Spleen (tissue), 11 donors: Measurements from ENCODE around the gene ATP2C2. TPM values are rescaled to one million over a fixed set of nuclear protein-coding genes. Genes with fewer than 3 reads are reported as not detected.

Experiments
- DNase-seq: peaks from one replicate; pipeline ENCODE4 v3.0.0-alpha.2; 2020
- H3K27ac ChIP-seq, 8 donors: fragments of 200-600 bp; sonication (generic) in 7 of 8; 1 replicate in 4 of 8; 2 replicates in 4 of 8; pipeline versions ENCODE4 v1.5.0 to v1.8.0; 2016 to 2021; ENCODE audit warnings: inconsistent platforms in 4 of 8, mild to moderate bottlenecking in 4 of 8, moderate library complexity in 1 of 8
- H3K27me3 ChIP-seq, 7 donors: fragments of 200-600 bp; sonication (generic) in 6 of 7; replicated peaks in 1 of 7; 1 replicate in 4 of 7; 2 replicates in 3 of 7; pipeline versions ENCODE4 v1.5.0 to v1.8.0; 2016 to 2021; ENCODE audit warnings: inconsistent platforms in 3 of 7, mild to moderate bottlenecking in 1 of 7
- H3K36me3 ChIP-seq, 6 donors: fragments of 200-600 bp; sonication (generic) in 5 of 6; 1 replicate in 4 of 6; 2 replicates in 2 of 6; pipeline versions ENCODE4 v1.5.0 to v1.8.0; 2016 to 2021; ENCODE audit warnings: inconsistent platforms in 2 of 6
- H3K4me1 ChIP-seq, 6 donors: fragments of 200-600 bp; sonication (generic) in 5 of 6; 1 replicate in 3 of 6; 2 replicates in 3 of 6; pipeline versions ENCODE4 v1.5.0 to v1.8.0; 2016 to 2021; ENCODE audit warnings: inconsistent platforms in 3 of 6
- H3K4me3 ChIP-seq, 8 donors: fragments of 200-600 bp; sonication (generic) in 7 of 8; 1 replicate in 4 of 8; 2 replicates in 4 of 8; pipeline versions ENCODE4 v1.5.0 to v1.8.0; 2016 to 2021; ENCODE audit warnings: inconsistent platforms in 4 of 8, mild to moderate bottlenecking in 4 of 8, moderate library complexity in 2 of 8
- H3K9me3 ChIP-seq, 8 donors: fragments of 200-600 bp; sonication (generic) in 7 of 8; 1 replicate in 4 of 8; 2 replicates in 4 of 8; pipeline versions ENCODE4 v1.5.0 to v1.8.0; 2016 to 2021; ENCODE audit warnings: inconsistent platforms in 4 of 8
- POLR2A ChIP-seq, 3 donors: fragments of 450-650 bp; IDR thresholded peaks; one replicate each; pipeline ENCODE4 v1.5.1; 2017; ENCODE audit warnings: antibody characterized with exemption in 3 of 3, mild to moderate bottlenecking in 1 of 3
- POLR2AphosphoS5 ChIP-seq, 3 donors: sonication (generic); formaldehyde crosslinking; IDR thresholded peaks; one replicate each; pipeline ENCODE4 v1.5.1; 2017; ENCODE audit warnings: antibody characterized with exemption in 3 of 3
- WGBS, 5 donors: extraction: QIAGEN DNeasy Blood & Tissue Kit in 3 of 5; methylation state at CpG; one replicate each; pipeline versions ENCODE4 v1.1.5 to v1.1.7; 2013 to 2018; 5-methylcytosine and 5-hydroxymethylcytosine counted together
- intact Hi-C: fragments of 100-400 bp; cut with DNase I; formaldehyde crosslinking; loops from one replicate; pipeline ENCODE4 v1.15.0; 2023; ENCODE audit warnings: low total_unique reads
- polyA plus RNA-seq, 3 donors: library from polyadenylated mRNA; stranded (reverse); fragments of 200-250 nt; gene quantifications; one replicate each; pipeline ENCODE4 v1.2.1, GENCODE V29; 2013
- total RNA-seq, 7 donors: library from RNA; depleted of rRNA in 3 of 7; stranded (reverse); fragments of >200 nt in 3 of 7; fragmentation: NEBNext Ultra II Directional in 4 of 7; extraction: Animal tissue kit (Norgen Biotek cat#: 25700) in 4 of 7; gene quantifications; one replicate each; pipeline versions ENCODE4 v1.1.0 to v1.2.1, GENCODE V29; 2016 to 2021
- TF ChIP-seq, protein P1 (sequence below), 11 experiments: fragments of 200-600 bp in 7 of 11; fragments of 450-650 bp in 4 of 11; sonication (generic) in 4 of 11; IDR thresholded peaks in 8 of 11; conservative IDR thresholded peaks in 3 of 11; 1 replicate in 7 of 11; 2 replicates in 4 of 11; pipeline versions ENCODE4 v1.4.0 to v1.8.0; 2016 to 2021; ENCODE audit warnings: antibody characterized with exemption in 11 of 11, inconsistent platforms in 4 of 11, mild to moderate bottlenecking in 1 of 11
- donor health status: healthy with polysubstance abuse.
- donor health status: DM: no; HTN: no; CAD: no; lungs with moderate emphysema.
- donor health status: DM: no; HTN: no; CAD: no.
- donor health status: Bipolar disorder and iron deficiency.
- donor health status: healthy.
- donor health status: DM: no; HTN: no; CAD: no.
- donor health status: DM: yes; HTN: yes; CAD: no.

The ATP2C2 gene
- total and polyA plus RNA-seq, 10 donors, result 0.09 to 8.1 (median 1.2) TPM

DNA sequence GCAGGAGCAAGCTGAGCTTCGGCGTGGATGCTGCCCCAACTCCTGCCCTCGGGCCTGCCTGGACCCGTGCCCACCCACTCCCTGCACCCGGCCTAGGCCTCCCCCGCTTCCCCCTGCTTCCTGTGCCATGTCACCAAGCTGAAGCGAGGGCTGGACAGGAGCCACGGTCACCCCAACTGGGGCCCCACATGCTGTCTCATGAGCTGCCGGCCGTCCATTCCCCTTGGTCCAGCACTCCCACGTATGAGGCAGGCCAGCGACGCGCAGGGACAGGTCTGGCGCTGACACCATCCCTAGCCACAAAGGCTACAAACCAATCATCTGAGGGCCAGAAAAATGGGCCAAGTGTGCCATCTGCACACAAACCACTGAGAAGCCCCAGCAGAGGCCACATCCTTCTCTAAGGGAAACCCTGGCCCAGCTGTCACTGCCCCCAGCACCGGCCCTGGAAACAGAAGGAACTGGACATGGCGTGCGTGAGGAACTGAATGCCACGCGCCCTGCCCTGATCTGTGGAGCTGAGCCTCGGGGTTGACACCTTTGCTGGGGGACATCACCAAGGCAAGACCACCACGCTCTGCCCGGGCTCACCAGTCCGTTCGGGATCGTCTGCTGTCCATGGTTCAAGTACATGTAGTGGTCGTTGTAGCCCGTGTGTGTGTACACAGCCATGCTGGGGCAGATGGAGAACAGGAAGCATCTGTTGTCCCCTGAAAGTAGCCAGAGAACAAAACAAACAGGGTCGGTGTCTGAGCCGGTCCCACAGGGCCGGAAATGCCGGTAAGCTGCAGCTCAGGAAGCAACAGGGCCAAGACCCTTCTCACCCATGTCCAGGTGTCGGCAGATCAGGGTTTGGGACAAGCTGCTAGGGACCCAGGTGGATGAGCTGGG is 113.9 kb downstream of the ATP2C2 start:
- TF ChIP-seq, protein P1, sequence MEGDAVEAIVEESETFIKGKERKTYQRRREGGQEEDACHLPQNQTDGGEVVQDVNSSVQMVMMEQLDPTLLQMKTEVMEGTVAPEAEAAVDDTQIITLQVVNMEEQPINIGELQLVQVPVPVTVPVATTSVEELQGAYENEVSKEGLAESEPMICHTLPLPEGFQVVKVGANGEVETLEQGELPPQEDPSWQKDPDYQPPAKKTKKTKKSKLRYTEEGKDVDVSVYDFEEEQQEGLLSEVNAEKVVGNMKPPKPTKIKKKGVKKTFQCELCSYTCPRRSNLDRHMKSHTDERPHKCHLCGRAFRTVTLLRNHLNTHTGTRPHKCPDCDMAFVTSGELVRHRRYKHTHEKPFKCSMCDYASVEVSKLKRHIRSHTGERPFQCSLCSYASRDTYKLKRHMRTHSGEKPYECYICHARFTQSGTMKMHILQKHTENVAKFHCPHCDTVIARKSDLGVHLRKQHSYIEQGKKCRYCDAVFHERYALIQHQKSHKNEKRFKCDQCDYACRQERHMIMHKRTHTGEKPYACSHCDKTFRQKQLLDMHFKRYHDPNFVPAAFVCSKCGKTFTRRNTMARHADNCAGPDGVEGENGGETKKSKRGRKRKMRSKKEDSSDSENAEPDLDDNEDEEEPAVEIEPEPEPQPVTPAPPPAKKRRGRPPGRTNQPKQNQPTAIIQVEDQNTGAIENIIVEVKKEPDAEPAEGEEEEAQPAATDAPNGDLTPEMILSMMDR (IDR thresholded peaks at IDR 0.05 in 8 of 11, conservative IDR thresholded peaks at IDR 0.05 in 3 of 11), result no peak
- TF ChIP-seq POLR2A (IDR thresholded peaks at IDR 0.05) (no peak), POLR2AphosphoS5 (IDR thresholded peaks at IDR 0.05) (no peak)
- H3K4me1 ChIP-seq, result peaks cover 0 to 4% (median 0%) of the 10 kb centered on the region in 6 donors
- peaks cover 0 to 90% (median 33%) of the 10 kb centered on the region in 6 donors for H3K36me3 ChIP-seq
- H3K9me3 ChIP-seq, result no peaks in the 10 kb centered on the region
- 66 to 76% (median 71%) methylated on average over 27 to 33 of the region's 33 CpGs for WGBS, 5 donors
- intact Hi-C loops, result no loop called here
- DNase-seq, result peak; percentile 69
- H3K27me3 ChIP-seq, result no peaks in the 10 kb centered on the region
- H3K4me3 ChIP-seq, result no peak overlapping the region
- H3K27ac ChIP-seq, result no peak overlapping the region

DNA sequence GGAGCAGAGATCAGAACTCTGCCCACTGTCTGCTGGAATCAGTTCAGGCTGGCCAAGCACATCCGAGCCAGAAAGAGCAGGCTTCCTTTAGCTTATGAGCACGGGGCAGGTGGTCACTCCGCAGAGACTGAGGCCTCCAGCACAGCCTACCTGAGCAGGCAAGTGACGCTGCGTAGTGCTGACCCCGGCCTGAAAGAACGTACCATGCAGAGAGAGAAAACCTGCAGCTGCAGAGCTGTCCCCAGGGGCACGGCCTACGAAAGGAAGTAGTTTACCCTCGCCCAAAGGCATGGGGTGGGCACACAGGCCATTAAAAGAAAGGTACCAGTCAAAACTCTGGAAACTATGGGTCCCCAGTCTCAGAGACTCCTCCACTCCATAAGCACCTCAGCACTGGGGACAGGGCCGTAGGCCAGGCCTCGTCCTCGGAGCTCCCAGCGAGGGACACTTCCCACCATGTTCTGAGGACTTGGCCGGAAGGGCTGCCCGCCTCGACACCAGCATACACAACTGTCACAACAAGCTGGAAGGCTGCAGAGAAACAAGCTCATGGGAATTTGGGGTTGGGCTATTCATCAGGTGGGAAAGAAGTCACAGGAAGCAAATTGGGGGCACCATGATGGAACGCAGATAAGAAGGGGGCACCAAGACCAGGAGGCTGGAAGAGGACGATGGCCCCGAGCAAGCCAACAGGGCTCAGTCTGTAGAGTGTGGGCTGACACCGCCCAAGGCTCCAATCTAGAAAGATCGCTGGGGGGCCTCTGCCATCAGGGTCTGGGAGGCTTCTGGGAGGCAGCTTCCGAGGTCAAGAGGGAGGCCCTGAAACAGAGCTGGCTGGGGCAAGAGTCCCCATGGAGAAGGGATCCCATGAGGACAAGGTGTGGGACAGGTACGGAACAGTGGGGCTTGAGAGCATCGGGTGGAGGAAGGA is 114.9 kb downstream of the ATP2C2 start:
- peaks cover 0 to 95% (median 36%) of the 10 kb centered on the region in 6 donors for H3K36me3 ChIP-seq

DNA sequence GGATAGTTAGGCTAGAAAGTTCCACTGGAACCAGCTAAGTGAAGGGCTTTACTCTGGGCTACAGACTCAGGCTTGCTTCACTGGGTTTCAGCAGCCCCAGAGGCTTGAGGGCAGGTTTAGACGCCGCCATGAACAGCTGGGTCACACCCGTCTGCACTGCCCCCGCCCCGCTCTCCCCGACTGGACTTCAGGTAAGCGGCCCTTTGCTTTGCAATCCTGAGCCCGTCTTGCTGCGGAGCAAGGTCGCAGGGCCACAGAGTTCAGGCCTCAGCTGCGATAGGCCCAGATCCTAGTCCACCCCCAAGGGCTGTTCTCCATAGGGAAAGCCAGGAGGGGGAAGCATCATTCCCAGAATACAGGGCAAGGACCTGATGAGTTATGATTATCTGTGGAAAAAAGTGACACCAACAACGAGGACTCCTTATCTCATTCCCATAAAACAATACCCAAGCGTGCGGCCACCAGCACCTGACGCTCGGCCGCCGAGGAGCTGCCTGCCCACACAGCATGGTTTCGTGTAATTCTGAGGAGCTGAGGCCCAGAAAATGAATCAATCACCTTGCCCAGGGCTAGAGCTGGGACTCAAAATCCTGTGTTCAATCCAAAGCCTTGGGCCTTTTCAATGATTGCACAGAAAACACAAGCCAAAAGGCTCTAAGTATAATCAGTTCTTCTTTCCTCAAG is 115.7 kb downstream of the ATP2C2 start:
- no peak for TF ChIP-seq POLR2A (IDR thresholded peaks at IDR 0.05)
- no peak for TF ChIP-seq POLR2AphosphoS5 (IDR thresholded peaks at IDR 0.05)
- TF ChIP-seq, protein P1 (IDR thresholded peaks at IDR 0.05 in 8 of 11, conservative IDR thresholded peaks at IDR 0.05 in 3 of 11), result no peak
- Histone ChIP-seq H3K36me3 (peaks cover 0 to 94% (median 39%) of the 10 kb centered on the region in 6 donors), H3K4me3 (no peak overlapping the region), H3K9me3 (no peaks in the 10 kb centered on the region), H3K4me1 (peaks cover 0 to 4% (median 0%) of the 10 kb centered on the region in 6 donors), H3K27me3 (no peaks in the 10 kb centered on the region), H3K27ac (no peak overlapping the region)
- 90 to 95% (median 93%) methylated on average over 19 of the region's 19 CpGs for WGBS, 5 donors
- DNase-seq, result peak; percentile 66
- intact Hi-C loops, result no loop called here

More for the DNA sequence above, 114.9 kb downstream of the ATP2C2 start:
- Histone ChIP-seq H3K4me3 (no peak overlapping the region), H3K9me3 (no peaks in the 10 kb centered on the region), H3K4me1 (peaks cover 0 to 4% (median 0%) of the 10 kb centered on the region in 6 donors), H3K27me3 (no peaks in the 10 kb centered on the region), H3K27ac (no peak overlapping the region)
- TF ChIP-seq POLR2A (IDR thresholded peaks at IDR 0.05) (no peak), POLR2AphosphoS5 (IDR thresholded peaks at IDR 0.05) (no peak)
- TF ChIP-seq, protein P1 (IDR thresholded peaks at IDR 0.05 in 8 of 11, conservative IDR thresholded peaks at IDR 0.05 in 3 of 11), result no peak
- intact Hi-C loops, result no loop called here
- peak; percentile 47 for DNase-seq
- 89 to 94% (median 91%) methylated on average over 25 of the region's 25 CpGs for WGBS, 5 donors
